ENCODE data around the gene RALGAPB. TPM values are rescaled to one million over a fixed set of nuclear protein-coding genes. Genes with fewer than 3 reads are reported as not detected.

Gene RALGAPB
- polyA plus RNA-seq, 1 donor (not counting 4 experiments of a cell fraction or from before 2014, with no cell fraction given): 23.8 TPM

GRCh38 chr20:38499366-38499765 is 26.7 kb downstream of the RALGAPB start:
- no peaks in the 10 kb centered on the region for H3K4me1 ChIP-seq (ENCODE audit: control insufficient read depth, extremely low read depth, insufficient read depth, low read length)
- H3K36me3 ChIP-seq (ENCODE audit: control insufficient read depth in 2 of 2, extremely low read depth in 1 of 2, insufficient read depth in 2 of 2, low read length in 2 of 2): peaks cover 18 to 20% of the 10 kb centered on the region in 2 experiments
- no peak for DNase-seq (ENCODE audit: low read depth, low spot score)
- H3K9me1 ChIP-seq (ENCODE audit: control insufficient read depth, extremely low read depth, insufficient read depth, low read length): no peaks in the 10 kb centered on the region
- no peak overlapping the region for H3K27ac ChIP-seq (ENCODE audit: control insufficient read depth, insufficient read depth, low read length)
- dilution Hi-C loops (cut with MboI; ENCODE audit: extremely low pct_ligation_motif_present, low sequenced_read_pairs): no loop called here
- no peaks in the 10 kb centered on the region for H3K9me3 ChIP-seq (ENCODE audit: control insufficient read depth, low read depth, low read length)
- no peak for FAIRE-seq
- H3K4me2 ChIP-seq (ENCODE audit: control insufficient read depth, extremely low read depth, insufficient read depth, low read depth, low read length): no peak overlapping the region
- no peak overlapping the region for H3K9ac ChIP-seq (ENCODE audit: control insufficient read depth, extremely low read depth, insufficient read depth, low read length)
- TF ChIP-seq CTCF (optimal IDR thresholded peaks at IDR 0.05 in 1 of 3, IDR thresholded peaks at IDR 0.05 in 1 of 3, conservative IDR thresholded peaks at IDR 0.05 in 1 of 3; ENCODE audit: extremely low read depth in 1 of 3, insufficient read depth in 2 of 3, low read length in 3 of 3): no peak
- no peaks in the 10 kb centered on the region for H3K27me3 ChIP-seq (ENCODE audit: control insufficient read depth, extremely low read depth, insufficient read depth, low read length)
- H3K4me3 ChIP-seq (ENCODE audit: control insufficient read depth in 2 of 3, extremely low read depth in 1 of 3, insufficient read depth in 2 of 3, low read depth in 1 of 3, low read length in 3 of 3): no peak overlapping the region
- H4K20me1 ChIP-seq (ENCODE audit: control insufficient read depth, extremely low read depth, insufficient read depth, low read length): no peaks in the 10 kb centered on the region
- H3K79me2 ChIP-seq (ENCODE audit: control insufficient read depth, insufficient read depth, low read length): no peaks in the 10 kb centered on the region
- no peak overlapping the region for H2AFZ ChIP-seq (ENCODE audit: control insufficient read depth, low read length)

- no peak for DNase-seq (ENCODE audit: low read depth, low spot score)
- no peaks in the 10 kb centered on the region for H4K20me1 ChIP-seq (ENCODE audit: control insufficient read depth, extremely low read depth, insufficient read depth, low read length)
- H2AFZ ChIP-seq (ENCODE audit: control insufficient read depth, low read length): no peak overlapping the region
- no peak overlapping the region for H3K27ac ChIP-seq (ENCODE audit: control insufficient read depth, insufficient read depth, low read length)
- no peaks in the 10 kb centered on the region for H3K27me3 ChIP-seq (ENCODE audit: control insufficient read depth, extremely low read depth, insufficient read depth, low read length)
- H3K79me2 ChIP-seq (ENCODE audit: control insufficient read depth, insufficient read depth, low read length): no peaks in the 10 kb centered on the region
- H3K4me2 ChIP-seq (ENCODE audit: control insufficient read depth, extremely low read depth, insufficient read depth, low read depth, low read length): no peak overlapping the region
- H3K4me3 ChIP-seq (ENCODE audit: control insufficient read depth in 2 of 3, extremely low read depth in 1 of 3, insufficient read depth in 2 of 3, low read depth in 1 of 3, low read length in 3 of 3): no peak overlapping the region
- no peak for FAIRE-seq
- no peaks in the 10 kb centered on the region for H3K9me1 ChIP-seq (ENCODE audit: control insufficient read depth, extremely low read depth, insufficient read depth, low read length)
- H3K9ac ChIP-seq (ENCODE audit: control insufficient read depth, extremely low read depth, insufficient read depth, low read length): no peak overlapping the region
- TF ChIP-seq EZH2 (IDR thresholded peaks at IDR 0.05; ENCODE audit: low read length) (no peak), CTCF (optimal IDR thresholded peaks at IDR 0.05 in 1 of 3, IDR thresholded peaks at IDR 0.05 in 1 of 3, conservative IDR thresholded peaks at IDR 0.05 in 1 of 3; ENCODE audit: extremely low read depth in 1 of 3, insufficient read depth in 2 of 3, low read length in 3 of 3) (no peak)
- dilution Hi-C loops (cut with MboI; ENCODE audit: extremely low pct_ligation_motif_present, low sequenced_read_pairs): no loop called here
- no peaks in the 10 kb centered on the region for H3K9me3 ChIP-seq (ENCODE audit: control insufficient read depth, low read depth, low read length)
- H3K36me3 ChIP-seq (ENCODE audit: control insufficient read depth in 2 of 2, extremely low read depth in 1 of 2, insufficient read depth in 2 of 2, low read length in 2 of 2): peaks cover 12 to 19% of the 10 kb centered on the region in 2 experiments
- H3K4me1 ChIP-seq (ENCODE audit: control insufficient read depth, extremely low read depth, insufficient read depth, low read length): no peaks in the 10 kb centered on the region
Observed at GRCh38 chr20:38501858-38502436, 29.3 kb downstream of the RALGAPB start.

All from keratinocyte (primary cell).